ENCODE results near the gene SUSD4.

SUSD4 gene

DNA sequence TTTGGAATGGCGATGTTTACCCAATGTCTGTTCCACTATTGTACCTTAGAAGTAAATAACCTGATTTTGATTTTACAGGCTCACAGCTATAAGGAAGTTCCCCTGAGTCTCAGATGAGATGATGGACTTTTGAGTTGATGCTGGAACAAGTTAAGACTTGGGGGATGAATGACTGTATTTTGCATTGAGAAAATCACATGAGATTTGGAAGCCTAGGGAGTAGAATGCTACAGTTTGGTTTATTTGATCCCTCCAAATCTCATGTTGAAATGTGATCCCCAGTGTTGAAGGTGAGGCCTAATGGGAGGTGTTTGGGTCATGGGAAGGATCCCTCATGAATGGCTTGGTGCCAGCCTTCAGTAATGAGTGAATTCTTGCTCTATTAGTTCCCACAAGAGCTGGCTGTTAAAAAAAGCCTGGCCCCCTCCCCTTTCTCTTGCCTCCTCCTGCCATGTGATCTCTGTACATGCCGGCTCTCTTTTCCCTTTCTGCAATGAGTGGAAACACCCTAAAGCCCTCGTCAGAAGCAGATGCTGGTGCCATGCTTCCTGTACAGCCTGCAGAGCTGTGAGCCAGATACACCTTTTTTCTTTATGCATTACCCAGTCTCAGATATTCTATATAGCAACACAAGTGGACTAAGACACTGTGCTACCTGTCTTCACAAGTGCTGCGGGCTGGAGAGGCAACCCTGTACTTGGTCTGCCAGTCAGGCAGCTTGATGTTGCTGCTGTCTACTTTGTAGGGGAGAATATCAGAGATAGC is 143.9 kb downstream of the SUSD4 start:
- Mint-ChIP-seq H3K4me3 (no peak overlapping the region), H3K4me1 (no peaks in the 10 kb centered on the region), H3K27me3 (peaks cover 10% of the 10 kb centered on the region), H3K9me3 (peaks cover 15% of the 10 kb centered on the region), H3K27ac (no peak overlapping the region), H3K36me3 (no peaks in the 10 kb centered on the region)
- ATAC-seq: no peak

DNA sequence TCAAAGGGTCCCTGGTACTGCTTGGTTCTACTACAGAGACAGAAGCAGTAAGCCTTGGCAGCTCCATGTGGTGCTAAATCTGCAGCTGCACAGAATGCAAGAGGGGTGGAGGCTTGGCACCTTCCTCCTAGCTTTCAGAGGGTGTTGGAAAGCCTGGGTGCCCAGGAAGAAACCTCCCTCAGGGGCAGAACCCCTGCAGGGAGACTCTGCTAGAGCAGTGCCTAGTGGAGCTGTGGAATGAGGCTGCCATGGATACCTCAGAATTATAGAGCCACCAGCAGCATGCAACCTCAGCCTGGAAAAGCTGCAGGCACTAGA is 144.7 kb downstream of the SUSD4 start:
- ATAC-seq: no peak
- no peaks in the 10 kb centered on the region for H3K36me3 Mint-ChIP-seq
- H3K4me1 Mint-ChIP-seq: no peaks in the 10 kb centered on the region
- peaks cover 2% of the 10 kb centered on the region for H3K27me3 Mint-ChIP-seq
- H3K27ac Mint-ChIP-seq: no peak overlapping the region
- H3K9me3 Mint-ChIP-seq: peaks cover 15% of the 10 kb centered on the region
- H3K4me3 Mint-ChIP-seq: no peak overlapping the region

DNA sequence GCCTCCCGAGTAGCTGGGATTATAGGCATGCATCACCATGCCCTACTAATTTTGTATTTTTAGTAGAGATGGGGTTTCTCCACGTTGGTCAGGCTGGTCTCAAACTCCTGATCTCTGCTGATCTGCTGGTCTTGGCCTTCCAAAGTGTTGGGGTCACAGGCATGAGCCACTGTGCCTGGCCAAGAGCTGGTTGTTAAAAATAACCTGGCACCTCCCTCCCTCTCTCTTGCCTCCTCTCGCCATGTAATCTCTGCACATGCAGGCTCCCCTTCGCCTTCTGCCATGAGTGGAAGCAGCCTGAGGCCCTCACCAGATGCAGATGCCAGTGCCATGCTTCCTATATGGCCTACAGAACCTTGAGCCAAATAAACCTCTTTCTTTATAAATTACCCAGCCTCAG is 146.2 kb downstream of the SUSD4 start:
- Mint-ChIP-seq H3K27me3 (peaks cover 10% of the 10 kb centered on the region), H3K9me3 (peaks cover 15% of the 10 kb centered on the region), H3K4me3 (no peak overlapping the region), H3K4me1 (no peaks in the 10 kb centered on the region), H3K27ac (no peak overlapping the region), H3K36me3 (no peaks in the 10 kb centered on the region)
- no peak for ATAC-seq

DNA sequence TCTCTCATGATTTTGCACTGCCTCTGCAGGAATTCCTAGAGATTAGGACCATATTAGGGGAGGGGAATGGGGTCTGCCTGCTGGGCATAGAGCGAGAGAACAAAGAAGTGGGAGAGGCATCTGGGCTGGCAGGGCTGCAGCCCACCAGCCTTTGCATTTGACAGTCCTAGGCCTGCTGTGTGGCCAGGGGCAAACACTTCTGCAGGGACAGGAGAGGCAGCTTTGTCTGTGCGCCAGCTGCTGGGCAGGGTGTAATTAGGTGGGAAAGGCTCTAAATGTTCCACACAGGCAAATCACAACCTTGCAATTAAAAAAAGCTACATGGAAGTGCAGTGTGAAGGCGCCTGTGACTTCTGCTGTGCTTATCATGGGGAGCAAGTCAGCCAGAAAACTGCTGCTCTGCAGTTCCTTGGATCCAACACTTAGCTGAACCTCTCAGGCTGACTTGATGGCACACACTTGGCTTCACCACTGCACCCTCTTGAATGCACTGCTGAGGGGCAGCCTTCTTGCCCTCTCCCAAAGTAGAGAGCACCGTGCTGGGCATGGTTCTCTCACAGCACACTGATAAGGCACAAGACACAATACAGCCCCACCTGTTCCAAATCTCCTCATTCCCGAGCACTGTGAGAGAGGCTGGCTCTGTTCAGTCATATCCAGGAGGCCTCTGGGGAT is 147.3 kb downstream of the SUSD4 start:
- ATAC-seq: no peak
- Mint-ChIP-seq H3K27ac (no peak overlapping the region), H3K4me1 (no peaks in the 10 kb centered on the region), H3K27me3 (peaks cover 14% of the 10 kb centered on the region), H3K4me3 (no peak overlapping the region), H3K36me3 (no peaks in the 10 kb centered on the region), H3K9me3 (peaks cover 15% of the 10 kb centered on the region)

DNA sequence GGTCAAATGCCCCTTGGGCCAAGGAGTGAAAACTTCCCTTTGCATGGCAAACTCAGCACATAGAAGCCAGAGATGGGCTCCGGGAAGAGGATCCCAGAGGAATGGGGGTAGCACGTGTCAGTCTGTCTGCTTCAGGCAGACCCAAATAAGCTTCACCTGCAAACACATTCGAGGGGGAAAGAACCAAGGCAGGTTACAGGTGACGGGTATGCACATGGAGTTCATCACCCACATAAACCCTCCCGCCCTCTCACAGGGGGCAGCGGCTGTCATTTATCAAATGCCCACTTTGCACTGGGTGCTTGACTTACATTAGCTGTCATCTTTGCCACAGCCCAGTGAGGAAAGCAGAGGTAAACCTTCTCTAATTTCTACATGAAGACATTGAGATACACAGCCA is 147.9 kb downstream of the SUSD4 start:
- Mint-ChIP-seq H3K36me3 (no peaks in the 10 kb centered on the region), H3K9me3 (peaks cover 15% of the 10 kb centered on the region), H3K4me1 (no peaks in the 10 kb centered on the region), H3K27me3 (peaks cover 19% of the 10 kb centered on the region), H3K4me3 (no peak overlapping the region), H3K27ac (no peak overlapping the region)
- no peak for ATAC-seq

DNA sequence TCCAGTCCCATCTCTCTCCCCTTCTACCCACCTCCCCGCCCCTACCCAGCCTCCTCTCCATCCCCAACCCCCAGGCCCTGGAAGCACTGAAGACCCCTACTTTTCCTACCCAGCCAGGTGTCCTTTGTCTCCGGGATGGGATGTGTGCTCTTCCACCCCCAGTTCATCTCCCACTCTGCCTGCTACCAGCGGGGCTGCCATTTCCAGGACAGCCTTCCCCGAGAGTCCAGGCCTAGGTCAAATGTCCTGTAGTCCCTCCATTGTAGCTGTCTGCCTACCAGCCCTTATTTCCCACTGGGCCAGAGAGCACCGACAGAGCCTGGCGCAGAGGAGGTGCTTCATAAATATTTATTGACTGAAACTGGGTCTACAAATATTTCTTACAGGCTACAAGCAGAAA is 148.9 kb downstream of the SUSD4 start:
- Mint-ChIP-seq H3K4me3 (no peak overlapping the region), H3K27ac (no peak overlapping the region), H3K27me3 (peaks cover 23% of the 10 kb centered on the region), H3K9me3 (peaks cover 15% of the 10 kb centered on the region), H3K36me3 (no peaks in the 10 kb centered on the region), H3K4me1 (no peaks in the 10 kb centered on the region)
- ATAC-seq: no peak

DNA sequence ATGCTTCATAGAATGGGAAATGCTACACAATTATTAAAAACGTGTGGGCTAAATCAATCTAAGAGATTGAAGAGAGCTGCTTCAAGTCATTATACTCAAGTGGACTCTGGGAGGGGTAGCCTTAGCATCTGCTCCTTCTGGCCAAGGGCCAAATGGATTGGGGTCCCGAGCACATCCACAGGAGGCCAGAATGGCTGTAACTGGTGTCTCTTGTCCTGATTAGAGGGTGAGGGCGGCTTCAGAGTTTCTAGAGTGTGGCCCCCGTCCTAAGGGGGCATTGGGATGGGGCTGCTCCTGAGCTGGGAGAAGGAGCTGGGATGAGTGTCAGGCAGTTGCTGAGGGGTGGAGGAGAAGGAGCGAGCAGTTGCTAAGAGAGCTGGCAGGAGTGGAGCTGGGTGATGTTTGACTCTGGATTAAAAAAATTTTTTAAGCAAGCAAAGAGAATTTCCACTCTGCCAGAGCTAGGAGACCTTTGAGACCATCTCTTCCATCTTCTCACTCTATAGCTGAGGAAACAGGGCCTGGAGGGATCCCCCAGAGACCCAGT is 149.6 kb downstream of the SUSD4 start:
- no peak for ATAC-seq
- Mint-ChIP-seq H3K27ac (no peak overlapping the region), H3K4me3 (no peak overlapping the region), H3K27me3 (peaks cover 23% of the 10 kb centered on the region), H3K9me3 (peaks cover 11% of the 10 kb centered on the region), H3K36me3 (no peaks in the 10 kb centered on the region), H3K4me1 (no peaks in the 10 kb centered on the region)

DNA sequence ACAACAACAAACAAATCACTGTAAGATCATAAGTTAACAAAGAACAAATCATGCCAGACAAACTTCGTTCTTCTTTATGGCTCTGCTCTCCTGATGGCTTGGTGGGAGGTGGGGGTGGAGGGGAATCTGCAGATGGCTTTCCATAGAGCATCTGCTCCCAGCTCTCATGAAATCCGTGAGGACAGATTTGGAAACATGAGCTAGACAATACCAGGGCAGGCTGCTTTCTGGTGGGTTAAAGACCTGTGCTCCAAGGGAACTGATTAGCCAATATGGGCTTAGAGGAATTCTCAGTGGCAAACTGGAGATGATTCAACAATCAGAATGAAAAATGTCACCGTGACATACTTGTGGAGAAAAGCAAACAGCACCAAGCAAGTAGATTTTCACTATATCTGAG is 151.5 kb downstream of the SUSD4 start:
- no peaks in the 10 kb centered on the region for H3K9me3 Mint-ChIP-seq
- no peaks in the 10 kb centered on the region for H3K4me1 Mint-ChIP-seq
- no peak overlapping the region for H3K4me3 Mint-ChIP-seq
- H3K27me3 Mint-ChIP-seq: peaks cover 23% of the 10 kb centered on the region
- no peak overlapping the region for H3K27ac Mint-ChIP-seq
- no peak for ATAC-seq
- H3K36me3 Mint-ChIP-seq: no peaks in the 10 kb centered on the region

DNA sequence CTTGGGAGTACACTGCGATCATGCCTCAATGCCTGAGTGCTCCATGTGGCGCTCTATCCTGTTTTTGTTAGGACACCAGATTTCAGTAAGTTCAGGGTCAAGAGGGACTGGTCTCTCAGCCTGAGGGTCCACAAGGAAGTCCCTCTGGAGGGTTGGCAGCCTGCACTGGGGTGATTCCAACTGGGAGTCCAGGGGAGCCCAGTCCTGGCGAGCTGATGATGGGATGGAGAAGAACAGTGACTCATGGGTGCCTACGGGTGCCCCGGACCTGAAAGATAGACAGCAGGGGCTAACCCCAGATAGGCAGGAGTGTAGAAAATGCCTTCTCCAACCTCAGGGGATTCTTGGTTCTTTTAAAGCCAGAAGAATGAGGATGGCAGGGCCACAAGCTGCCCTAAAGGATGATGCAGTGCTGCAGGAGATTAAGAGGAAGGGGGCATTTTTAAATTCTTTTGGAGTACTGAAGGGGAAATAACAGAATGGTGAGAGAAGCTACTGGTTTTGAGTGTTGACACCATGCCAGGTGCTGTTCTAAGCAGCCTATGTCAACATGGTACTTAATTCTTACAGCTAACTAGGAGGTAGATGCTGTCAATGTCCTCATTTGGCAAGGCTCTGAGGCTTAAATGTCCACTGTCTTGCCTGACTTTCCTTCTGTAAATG is 152.5 kb downstream of the SUSD4 start:
- Mint-ChIP-seq H3K4me3 (no peak overlapping the region), H3K9me3 (no peaks in the 10 kb centered on the region), H3K36me3 (no peaks in the 10 kb centered on the region), H3K4me1 (no peaks in the 10 kb centered on the region), H3K27me3 (peaks cover 28% of the 10 kb centered on the region), H3K27ac (no peak overlapping the region)
- no peak for ATAC-seq

DNA sequence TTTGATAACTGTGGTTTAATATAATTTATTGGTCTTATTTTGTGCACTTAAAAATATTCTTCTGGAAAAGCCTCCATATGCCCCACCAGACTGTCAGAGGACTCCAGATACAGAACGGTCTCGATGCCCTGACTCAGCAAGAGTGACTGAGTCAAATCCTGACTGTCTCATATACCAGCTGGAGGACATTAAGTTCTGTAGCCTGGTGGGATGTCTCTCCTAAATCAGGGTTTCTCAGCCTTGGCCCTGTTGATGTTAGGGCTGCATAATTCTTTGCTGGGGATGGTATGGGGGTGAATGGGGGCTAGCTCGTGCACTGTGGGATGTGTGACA is 153.2 kb downstream of the SUSD4 start:
- Mint-ChIP-seq H3K4me3 (no peak overlapping the region), H3K27me3 (peaks cover 35% of the 10 kb centered on the region), H3K27ac (no peak overlapping the region), H3K4me1 (no peaks in the 10 kb centered on the region), H3K36me3 (no peaks in the 10 kb centered on the region), H3K9me3 (no peaks in the 10 kb centered on the region)
- ATAC-seq: no peak

DNA sequence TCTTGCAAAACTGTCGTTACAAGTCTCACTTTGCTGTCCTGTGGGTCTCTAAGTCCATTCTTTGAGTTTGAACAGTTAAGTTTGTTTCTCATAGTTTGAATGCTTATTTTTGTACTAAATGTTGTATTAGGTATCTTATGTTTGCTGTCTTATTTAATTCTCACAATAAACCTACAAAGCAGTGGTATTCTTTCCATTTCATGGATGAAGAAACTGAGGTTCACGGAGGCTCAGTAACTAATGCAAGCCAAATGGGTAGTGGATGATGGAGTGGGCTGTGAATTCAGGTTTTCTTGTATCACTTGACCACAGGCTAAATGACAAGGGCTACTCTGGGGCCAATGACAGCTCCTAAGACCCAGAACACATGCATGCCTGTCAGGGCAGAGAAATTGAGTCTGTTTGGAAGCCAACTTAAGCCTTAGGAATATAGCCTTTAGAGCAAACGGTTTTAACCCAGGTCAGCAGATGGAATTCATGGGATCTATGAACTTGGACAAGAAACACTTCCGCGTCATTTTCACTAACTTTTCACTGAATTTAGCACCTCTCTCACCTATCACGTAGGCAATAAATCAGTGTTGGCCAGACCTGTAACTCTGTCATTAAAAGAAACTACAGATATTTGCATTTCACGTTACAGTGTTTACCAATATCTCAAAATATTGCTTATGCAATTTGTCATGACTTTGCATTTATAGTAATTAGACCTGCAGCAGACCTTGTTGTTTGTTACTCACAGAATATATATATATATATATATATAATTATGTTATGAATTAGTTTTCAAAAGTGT is 153.8 kb downstream of the SUSD4 start:
- Mint-ChIP-seq H3K27ac (no peak overlapping the region), H3K4me3 (no peak overlapping the region), H3K36me3 (no peaks in the 10 kb centered on the region), H3K27me3 (peaks cover 41% of the 10 kb centered on the region), H3K4me1 (no peaks in the 10 kb centered on the region), H3K9me3 (no peaks in the 10 kb centered on the region)
- no peak for ATAC-seq

DNA sequence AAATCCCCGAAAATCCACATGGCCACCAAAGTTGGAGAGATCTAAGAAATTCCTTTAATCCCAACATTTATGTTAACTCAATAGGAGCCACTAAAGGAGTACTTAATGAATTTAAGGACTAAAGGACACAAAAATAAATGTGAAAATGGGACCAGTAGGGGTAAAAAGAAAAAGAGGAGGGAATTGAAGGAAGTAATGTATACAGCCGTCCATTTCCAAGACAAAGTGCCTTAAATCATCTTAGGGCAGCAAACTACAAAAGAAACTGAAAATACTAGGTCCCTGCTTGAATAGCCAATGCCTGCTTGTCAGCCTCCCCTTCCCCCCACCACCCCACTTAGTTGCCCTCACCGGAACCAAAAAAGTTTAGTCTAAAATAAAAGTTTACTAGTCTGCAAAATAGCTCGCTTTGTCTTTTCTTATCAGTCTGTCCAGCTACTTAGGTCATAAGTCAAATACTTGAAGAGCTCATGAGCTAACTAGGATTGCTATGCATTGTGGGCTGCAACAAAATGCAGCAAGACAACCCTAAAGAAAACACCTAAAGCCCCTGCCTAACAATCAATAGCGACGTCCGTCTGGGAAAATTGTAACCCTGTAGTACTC is 154.6 kb downstream of the SUSD4 start:
- Mint-ChIP-seq H3K27ac (no peak overlapping the region), H3K36me3 (no peaks in the 10 kb centered on the region), H3K9me3 (no peaks in the 10 kb centered on the region), H3K4me1 (no peaks in the 10 kb centered on the region), H3K4me3 (no peak overlapping the region), H3K27me3 (peaks cover 45% of the 10 kb centered on the region)
- no peak for ATAC-seq

DNA sequence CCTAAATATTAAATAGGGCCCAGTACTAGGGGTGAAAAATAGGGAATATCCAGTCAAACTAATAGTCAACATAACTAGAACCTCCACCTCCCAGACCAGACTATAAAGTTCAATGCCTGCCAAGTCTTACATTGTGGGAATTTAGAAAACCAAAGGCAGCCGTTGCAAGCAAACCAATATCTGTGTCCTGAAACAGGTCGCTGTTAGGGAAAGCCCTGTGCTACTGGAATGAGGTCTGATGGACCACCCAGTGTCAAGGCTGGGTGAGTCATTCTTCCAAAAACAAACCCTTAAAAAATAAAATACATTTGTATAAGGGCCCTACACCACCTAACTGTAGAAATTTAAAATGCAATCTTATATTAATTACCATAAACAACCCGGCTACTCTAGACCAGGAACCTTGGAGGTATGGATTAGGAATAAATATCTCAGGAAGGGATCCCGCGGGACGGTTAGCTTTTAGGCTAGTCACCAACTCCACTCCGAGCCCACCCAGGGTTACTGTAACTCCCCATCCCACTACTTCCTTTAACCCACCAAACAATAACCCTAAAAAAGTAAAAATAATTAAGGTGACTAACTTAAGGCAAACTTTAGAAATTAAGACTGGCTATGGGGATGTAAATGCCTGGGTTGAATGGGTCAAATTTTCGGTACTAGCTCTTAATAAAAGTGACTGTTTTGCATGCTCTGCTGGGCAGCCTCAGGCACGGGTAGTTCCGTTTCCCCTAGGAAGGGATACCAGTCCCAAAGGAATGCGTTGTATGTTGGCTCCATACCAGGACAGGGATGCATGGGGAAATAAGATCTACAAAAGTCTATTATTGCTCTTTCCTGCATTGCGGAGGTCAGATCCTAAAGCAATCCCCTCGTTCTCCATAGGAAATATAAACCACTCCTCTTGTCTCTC is 155.6 kb downstream of the SUSD4 start:
- no peak for ATAC-seq
- Mint-ChIP-seq H3K9me3 (no peaks in the 10 kb centered on the region), H3K36me3 (no peaks in the 10 kb centered on the region), H3K27ac (no peak overlapping the region), H3K27me3 (peaks cover 51% of the 10 kb centered on the region), H3K4me3 (no peak overlapping the region), H3K4me1 (no peaks in the 10 kb centered on the region)
